GM18498 (cell line): ENCODE results near the gene ABCA1.
"Not testable (repeated sequence)": the region's sequence is repeated elsewhere in the genome, so short reads cannot be mapped to it uniquely, and the experiment has no call there.

Experiments
- ATAC-seq: cut with Tn5 transposase; IDR thresholded peaks from one replicate; pipeline ENCODE4 v1.9.1; 2021; ENCODE audit warnings: mild to moderate bottlenecking, moderate library complexity; ENCODE audit not compliant: unreplicated experiment

ABCA1 gene

GRCh38 chr9:104772714-104773510, 155.0 kb downstream of the ABCA1 start:
- ATAC-seq, result no peak

- ATAC-seq, result no peak
These were observed 158.3 kb downstream of the ABCA1 start for GRCh38 chr9:104769655-104770054.

DNA sequence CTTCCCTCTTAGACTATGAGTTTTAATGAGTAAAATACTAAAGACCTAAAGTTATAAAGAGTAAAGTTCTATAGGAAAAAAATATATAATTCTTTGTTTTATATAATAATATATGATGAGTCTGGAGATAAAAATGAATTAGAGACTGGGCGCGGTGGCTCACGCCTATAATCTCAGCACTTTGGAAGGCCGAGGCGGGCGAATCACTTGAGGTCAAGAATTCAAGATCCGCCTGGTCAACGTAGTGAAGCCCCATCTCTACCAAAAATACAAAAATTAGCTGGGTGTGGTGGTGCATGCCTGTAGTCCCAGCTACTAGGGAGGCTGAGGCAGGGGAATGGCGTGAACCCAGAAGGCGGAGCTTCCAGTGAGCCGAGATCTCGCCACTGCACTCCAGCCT, 158.9 kb downstream of the ABCA1 start:
- ATAC-seq, result not testable (repeated sequence)

DNA sequence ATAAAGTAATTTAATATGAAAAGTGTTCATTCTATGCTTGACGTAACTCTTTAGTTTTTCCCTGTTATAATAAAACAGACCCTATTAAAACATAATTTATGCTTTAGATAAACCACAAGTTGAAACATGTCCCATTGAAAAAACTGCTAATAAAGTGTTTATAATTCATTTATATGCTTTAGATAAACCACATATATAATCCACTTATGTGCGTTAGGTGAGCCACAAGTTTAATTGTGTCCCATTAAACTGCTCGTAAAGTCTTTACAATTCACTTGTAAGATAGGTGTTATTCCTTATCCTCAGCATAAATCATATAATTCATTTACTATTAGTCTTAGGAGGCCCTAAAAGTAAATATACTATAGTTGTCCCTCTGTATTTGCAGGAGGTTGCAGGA, 160.4 kb downstream of the ABCA1 start:
- no peak for ATAC-seq

DNA sequence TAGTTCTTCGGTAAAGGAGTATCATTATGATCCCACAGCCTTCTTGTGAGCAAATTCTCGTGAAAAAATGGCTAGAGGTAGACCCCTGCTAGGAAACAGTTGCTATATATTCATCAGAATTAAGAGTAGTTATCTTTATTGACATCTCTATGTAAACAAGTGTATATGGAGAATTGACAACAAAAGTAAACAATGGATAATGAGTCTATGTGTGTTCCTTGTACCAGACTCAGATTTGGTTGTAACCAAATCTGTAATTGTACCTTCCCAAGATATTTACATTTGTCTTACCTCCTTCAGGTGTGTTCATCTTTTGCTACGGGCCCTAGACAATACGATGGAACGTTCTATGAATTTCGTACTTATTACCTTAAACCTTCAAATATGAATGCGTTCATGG, 161.9 kb downstream of the ABCA1 start:
- no peak for ATAC-seq

- ATAC-seq, result peak; percentile 34
These were observed 162.8 kb downstream of the ABCA1 start for GRCh38 chr9:104765138-104765537.

- ATAC-seq, result no peak
These were observed 169.0 kb downstream of the ABCA1 start for GRCh38 chr9:104758974-104759373.

DNA sequence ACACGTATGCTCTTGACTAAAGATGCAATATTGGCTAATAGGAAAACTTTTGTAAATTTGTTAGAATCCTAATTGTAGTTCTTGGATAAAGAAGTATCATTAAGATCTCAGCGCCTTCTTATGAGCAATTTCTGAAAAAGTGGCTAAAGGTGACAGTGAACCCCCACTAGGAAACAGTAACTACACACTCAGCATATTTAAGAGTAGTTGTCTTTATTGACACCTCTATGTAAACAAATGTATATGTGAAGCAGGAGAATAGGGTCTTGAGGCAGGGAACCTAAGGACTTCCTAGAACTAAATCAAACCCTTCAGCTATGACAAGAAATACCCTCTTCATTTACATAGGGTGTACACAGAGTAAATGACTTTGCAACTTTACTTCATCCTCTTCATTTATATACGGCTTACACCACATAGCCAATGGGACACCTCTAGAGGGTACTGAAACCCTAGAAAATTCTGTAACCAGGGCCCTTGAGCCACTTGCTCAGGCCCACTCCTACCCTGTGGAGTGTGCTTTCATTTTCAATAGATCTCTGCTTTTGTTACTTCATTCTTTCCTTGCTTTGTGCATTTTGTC, 177.7 kb downstream of the ABCA1 start:
- ATAC-seq, result peak; percentile 34

GRCh38 chr9:104748359-104749031, 179.5 kb downstream of the ABCA1 start:
- ATAC-seq, result peak; percentile 1

DNA sequence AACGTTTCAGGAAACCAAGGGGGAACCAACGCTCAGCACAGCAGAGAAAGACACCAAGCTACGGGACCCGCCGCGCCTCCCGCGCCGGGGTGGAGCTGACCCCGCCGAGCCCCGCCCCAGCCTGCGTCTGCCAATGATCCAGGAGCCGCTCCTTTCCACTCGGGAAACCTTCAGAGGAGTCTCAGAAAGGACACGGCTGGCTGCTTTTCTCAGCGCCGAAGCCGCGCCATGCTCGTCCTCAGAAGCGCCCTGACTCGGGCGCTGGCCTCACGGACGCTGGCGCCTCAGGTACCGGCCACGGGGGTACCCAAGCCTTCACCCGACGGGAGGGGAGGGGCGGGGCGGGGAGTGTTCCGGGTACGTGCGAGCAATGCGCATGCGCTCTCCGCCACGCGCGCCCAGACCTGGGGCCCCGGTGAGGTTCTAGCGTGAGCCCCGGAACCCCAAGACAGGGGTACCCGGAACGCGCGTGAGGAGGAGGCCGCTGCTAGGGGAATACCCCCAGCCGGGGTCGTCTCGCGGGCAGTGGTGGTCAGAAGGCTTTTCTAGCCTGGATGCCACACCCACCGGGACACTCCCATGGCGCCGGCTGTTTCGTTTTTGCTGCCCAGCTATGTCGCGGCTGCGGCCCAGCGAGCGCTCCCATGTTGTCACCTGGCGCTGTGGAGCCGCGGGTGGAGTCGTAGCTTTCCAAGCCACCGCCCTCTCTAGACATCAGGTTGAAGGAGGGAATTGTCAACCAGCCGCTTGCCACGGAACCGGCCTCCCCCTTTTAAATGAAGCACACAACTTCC, 180.2 kb downstream of the ABCA1 start, which contains the start of gene NIPSNAP3A:
NIPSNAP3A (plus strand) TSS at position 119 of the 794 bp plus-strand sequence; CDS start at position 229, 110 bp downstream.
- ATAC-seq, result peak; percentile 91

GRCh38 chr9:104747245-104747564, 180.8 kb downstream of the ABCA1 start:
- ATAC-seq, result no peak

- ATAC-seq, result no peak
These were observed 181.2 kb downstream of the ABCA1 start for GRCh38 chr9:104746798-104747197.

GRCh38 chr9:104746285-104746684, 181.7 kb downstream of the ABCA1 start:
- ATAC-seq, result no peak

- no peak for ATAC-seq
These were observed 182.1 kb downstream of the ABCA1 start for GRCh38 chr9:104745852-104746251.

- ATAC-seq, result peak; percentile 40
These were observed 184.5 kb downstream of the ABCA1 start for GRCh38 chr9:104743376-104743985.

DNA sequence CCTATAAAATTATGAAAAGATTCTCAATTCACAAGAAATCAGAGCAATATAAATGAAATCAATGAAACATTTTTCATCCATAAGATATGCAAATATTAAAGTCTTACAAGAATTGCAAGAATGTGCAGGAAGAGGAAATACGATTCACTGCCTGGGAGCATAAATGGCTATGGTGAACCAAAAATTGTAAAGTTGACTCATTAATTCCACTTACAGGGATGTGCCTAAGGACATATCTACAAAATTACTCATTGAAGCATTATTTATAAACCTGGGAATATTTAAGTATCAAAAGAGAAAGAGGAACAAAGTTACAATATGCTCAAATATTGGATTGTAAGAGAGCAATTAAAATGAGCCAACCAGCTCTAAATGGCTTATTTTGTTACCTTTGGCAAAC, 187.3 kb downstream of the ABCA1 start:
- no peak for ATAC-seq

DNA sequence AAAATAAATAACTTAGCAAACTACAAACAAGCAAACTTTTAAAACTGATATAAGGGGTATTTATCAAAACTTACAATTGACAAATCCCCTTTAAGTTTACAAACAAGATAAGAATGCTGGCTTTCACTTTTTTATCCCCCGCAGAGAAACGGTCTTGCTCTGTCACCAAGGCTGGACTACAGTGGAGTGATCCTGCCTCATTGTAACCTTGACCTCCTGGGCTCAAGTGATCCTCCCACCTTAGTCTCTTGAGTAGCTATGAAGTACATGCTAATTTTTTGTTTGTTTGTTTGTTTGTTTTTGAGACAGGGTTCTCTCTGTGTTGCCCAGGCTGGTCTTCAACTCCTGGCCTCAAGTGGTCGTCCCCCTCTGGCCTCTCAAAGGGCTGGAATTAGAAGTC, 189.5 kb downstream of the ABCA1 start:
- ATAC-seq, result no peak
